Ascending aorta (tissue), 2 donors: ENCODE results near the gene MAPK13. TPM values are rescaled to one million over a fixed set of nuclear protein-coding genes. Genes with fewer than 3 reads are reported as not detected.
"Not testable (repeated sequence)": the region's sequence is repeated elsewhere in the genome, so short reads cannot be mapped to it uniquely, and the experiment has no call there.

Source experiments
- DNase-seq, 2 donors: peaks; one replicate each; pipeline ENCODE4 v3.0.0-alpha.2; 2019; ENCODE audit warnings: low spot score in 2 of 2
- H3K27ac ChIP-seq, 2 donors: fragments of 200-600 bp; sonication (generic); one replicate each; pipeline ENCODE4 v1.5.1; 2016 to 2017; ENCODE audit warnings: mild to moderate bottlenecking in 1 of 2
- H3K27me3 ChIP-seq: fragments of 200-600 bp; sonication (generic); one replicate; pipeline ENCODE4 v1.5.1; 2017
- H3K36me3 ChIP-seq, 2 donors: fragments of 200-600 bp; sonication (generic); one replicate each; pipeline ENCODE4 v1.5.1; 2016
- H3K4me1 ChIP-seq, 2 donors: fragments of 200-600 bp; sonication (generic); one replicate each; pipeline ENCODE4 v1.5.1; 2016 to 2017; ENCODE audit warnings: mild to moderate bottlenecking in 1 of 2
- H3K4me3 ChIP-seq, 2 donors: fragments of 200-600 bp; sonication (generic); one replicate each; pipeline ENCODE4 v1.5.1; 2016 to 2017; ENCODE audit warnings: mild to moderate bottlenecking in 1 of 2
- H3K9me3 ChIP-seq, 2 donors: fragments of 200-600 bp; sonication (generic); one replicate each; pipeline ENCODE4 v1.5.1; 2016
- intact Hi-C: fragments of 100-400 bp; cut with DNase I; formaldehyde crosslinking; loops from one replicate; pipeline ENCODE4 v1.15.1; 2023
- total RNA-seq: library from RNA; depleted of rRNA; stranded (reverse); fragments of >200 nt; gene quantifications from one replicate; pipeline ENCODE4 v1.1.0, GENCODE V29; 2016
- TF ChIP-seq, protein P1 (sequence below), 3 experiments: fragments of 200-600 bp in 2 of 3; fragments of 450-650 bp in 1 of 3; sonication (generic) in 2 of 3; IDR thresholded peaks; one replicate each; pipeline ENCODE4 v1.5.1; 2016 to 2019; ENCODE audit warnings: antibody characterized with exemption in 3 of 3, mild to moderate bottlenecking in 1 of 3, moderate library complexity in 1 of 3

The MAPK13 gene
- total RNA-seq, 1 donor from 2014 or later: 7.7 TPM

DNA sequence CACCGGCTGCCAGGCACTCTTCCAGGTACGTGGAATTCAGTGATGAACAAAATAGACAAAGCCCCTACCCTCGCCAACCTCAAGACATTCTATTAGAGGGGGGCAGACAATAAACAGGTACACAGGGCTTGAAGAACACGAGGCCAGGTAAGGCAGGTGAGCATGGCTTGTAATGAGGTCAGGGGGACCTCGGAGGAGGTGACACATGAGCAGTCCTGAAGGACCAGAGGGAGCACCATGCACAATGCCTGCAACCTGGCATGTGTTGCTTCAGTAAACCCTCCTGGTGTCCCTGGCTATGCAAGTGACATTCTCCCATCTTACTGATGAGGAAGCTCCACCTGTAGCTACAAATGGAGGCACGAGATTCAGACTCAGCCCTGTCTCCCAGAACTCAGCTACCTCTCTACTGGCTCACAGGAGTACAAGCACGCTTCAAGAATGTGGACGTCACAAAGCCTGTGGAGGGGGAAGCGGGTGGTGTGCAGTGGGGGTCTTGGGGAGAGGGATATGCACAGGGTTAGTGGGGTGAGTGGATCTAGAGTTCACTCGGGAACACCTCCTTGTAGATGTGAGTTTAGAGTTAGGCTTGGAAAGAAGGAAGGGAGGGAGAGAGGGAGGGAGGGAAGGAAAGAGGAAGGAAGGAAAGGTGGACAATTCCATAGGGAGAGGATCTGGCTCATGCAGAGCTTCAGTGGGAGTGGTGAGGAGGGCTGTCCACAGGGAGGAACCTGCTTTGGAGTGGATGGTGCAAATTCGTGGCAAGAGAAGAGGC lies 7.6 kb upstream of the MAPK13 start:
- TF ChIP-seq, protein P1, sequence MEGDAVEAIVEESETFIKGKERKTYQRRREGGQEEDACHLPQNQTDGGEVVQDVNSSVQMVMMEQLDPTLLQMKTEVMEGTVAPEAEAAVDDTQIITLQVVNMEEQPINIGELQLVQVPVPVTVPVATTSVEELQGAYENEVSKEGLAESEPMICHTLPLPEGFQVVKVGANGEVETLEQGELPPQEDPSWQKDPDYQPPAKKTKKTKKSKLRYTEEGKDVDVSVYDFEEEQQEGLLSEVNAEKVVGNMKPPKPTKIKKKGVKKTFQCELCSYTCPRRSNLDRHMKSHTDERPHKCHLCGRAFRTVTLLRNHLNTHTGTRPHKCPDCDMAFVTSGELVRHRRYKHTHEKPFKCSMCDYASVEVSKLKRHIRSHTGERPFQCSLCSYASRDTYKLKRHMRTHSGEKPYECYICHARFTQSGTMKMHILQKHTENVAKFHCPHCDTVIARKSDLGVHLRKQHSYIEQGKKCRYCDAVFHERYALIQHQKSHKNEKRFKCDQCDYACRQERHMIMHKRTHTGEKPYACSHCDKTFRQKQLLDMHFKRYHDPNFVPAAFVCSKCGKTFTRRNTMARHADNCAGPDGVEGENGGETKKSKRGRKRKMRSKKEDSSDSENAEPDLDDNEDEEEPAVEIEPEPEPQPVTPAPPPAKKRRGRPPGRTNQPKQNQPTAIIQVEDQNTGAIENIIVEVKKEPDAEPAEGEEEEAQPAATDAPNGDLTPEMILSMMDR (IDR thresholded peaks at IDR 0.05): no peak
- peak in 1 of 2 donors; percentile 58 for DNase-seq
- no peak overlapping the region for H3K4me3 ChIP-seq
- H3K36me3 ChIP-seq: no peaks in the 10 kb centered on the region
- no peaks in the 10 kb centered on the region for H3K9me3 ChIP-seq
- intact Hi-C loops: loop anchor here (1.0 to 5.0 kb wide), 2 partner anchors 74 to 240 kb away; partner anchors contain the start of gene BRPF3
- H3K27ac ChIP-seq: no peak overlapping the region
- peaks cover 0 to 4% of the 10 kb centered on the region in 2 donors for H3K4me1 ChIP-seq
- H3K27me3 ChIP-seq: no peaks in the 10 kb centered on the region

DNA sequence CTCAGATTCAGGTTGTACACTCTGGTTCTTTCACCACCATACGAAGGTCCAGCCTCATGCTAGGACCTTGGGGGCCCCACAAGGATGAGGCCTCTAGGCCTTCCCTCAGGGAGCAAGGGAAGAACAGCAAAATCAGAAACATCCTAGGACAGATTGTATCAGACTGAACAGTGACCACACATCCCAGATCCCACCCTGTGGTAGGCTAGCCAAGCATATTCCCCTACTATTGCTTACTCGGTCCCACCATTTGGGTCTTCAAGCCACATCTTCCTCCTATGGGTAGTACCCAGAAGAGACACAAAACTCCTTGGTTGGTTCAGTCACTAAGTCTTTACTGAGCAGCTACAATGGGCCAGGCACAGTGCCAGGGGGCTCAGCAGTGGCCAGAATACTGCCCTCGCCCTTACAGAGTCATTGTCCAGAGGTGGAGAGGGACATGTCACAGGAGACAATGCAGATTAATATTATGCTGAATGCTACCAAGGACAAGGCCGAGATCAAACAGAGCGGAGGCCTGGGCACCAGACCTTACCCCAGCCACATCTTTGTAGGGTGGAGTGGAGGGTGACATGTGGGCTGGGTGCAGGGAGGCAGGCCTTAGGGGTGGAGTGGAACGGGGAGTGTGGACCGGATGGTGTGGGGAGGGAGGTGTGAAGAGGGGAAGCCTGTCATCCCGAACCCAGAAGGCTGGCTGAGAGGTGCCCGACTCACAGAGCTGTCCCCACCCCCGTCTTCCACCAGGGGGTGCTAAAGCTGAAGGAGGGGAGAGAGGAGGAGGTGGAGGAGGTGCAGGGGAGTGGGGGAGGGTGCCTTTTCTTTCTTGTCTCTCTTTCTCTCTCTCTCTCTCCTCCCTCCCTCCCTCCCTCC lies 6.8 kb upstream of the MAPK13 start:
- Histone ChIP-seq H3K4me1 (peaks cover 0 to 4% of the 10 kb centered on the region in 2 donors), H3K36me3 (no peaks in the 10 kb centered on the region), H3K9me3 (no peaks in the 10 kb centered on the region), H3K27me3 (no peaks in the 10 kb centered on the region), H3K27ac (no peak overlapping the region), H3K4me3 (no peak overlapping the region)
- intact Hi-C loops: loop anchor here (1.0 to 5.0 kb wide), 2 partner anchors 73 to 239 kb away; partner anchors contain the start of gene BRPF3
- TF ChIP-seq, protein P1 (IDR thresholded peaks at IDR 0.05): peak; percentile 68 to 75 (median 72)
- DNase-seq: peak; percentile 50 to 90

DNA sequence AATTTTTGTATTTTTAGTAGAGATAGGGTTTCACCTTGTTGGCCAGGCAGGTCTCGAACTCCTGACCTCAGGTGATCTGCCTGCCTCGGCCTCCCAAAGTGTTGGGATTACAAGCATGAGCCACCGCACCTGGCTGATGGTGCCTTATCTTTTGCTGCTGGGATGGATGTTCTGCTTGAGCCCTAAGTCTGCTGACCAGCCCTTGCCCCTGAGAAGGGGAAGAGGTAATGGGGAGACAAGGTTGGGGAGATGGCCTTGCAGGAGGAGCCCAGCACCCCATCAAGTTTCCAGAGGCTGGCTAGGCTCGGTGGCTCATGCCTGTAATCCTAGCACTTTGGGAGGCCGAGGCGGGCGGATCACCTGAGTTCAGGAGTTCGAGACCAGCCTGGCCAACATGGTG lies 6.0 kb upstream of the MAPK13 start:
- H3K27me3 ChIP-seq, H3K4me1 ChIP-seq, DNase-seq, H3K9me3 ChIP-seq, H3K27ac ChIP-seq, H3K4me3 ChIP-seq, H3K36me3 ChIP-seq: not testable (repeated sequence)
- intact Hi-C loops: loop anchor here (5.0 kb wide), 1 partner anchor 238 kb away; no protein-coding TSS in a partner anchor

DNA sequence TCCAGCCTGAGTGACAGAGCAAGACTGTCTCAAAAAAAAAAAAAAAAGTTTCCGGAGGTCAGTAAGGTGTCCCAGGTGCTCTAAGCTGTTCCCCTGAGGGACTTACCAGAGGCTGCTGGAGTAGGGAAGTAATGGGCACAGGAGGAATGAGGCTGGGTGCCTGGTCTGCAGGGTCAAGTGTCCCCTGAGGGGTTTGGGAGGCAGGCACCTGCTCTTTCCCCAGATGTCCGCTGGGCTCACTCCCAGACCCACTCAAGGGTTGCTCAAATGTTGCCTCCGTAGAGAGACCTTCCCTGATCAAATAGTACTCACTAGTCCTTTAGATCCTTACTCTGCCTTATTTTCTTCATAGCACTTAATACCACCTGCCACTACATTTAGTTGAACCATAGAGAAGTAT lies 5.4 kb upstream of the MAPK13 start:
- H3K36me3 ChIP-seq: no peaks in the 10 kb centered on the region
- H3K27ac ChIP-seq: no peak overlapping the region
- DNase-seq: no peak
- intact Hi-C loops: loop anchor here (5.0 kb wide), 1 partner anchor 237 kb away; no protein-coding TSS in a partner anchor
- TF ChIP-seq, protein P1 (IDR thresholded peaks at IDR 0.05): no peak
- H3K27me3 ChIP-seq: no peaks in the 10 kb centered on the region
- H3K9me3 ChIP-seq: no peaks in the 10 kb centered on the region
- no peak overlapping the region for H3K4me3 ChIP-seq
- peaks cover 0 to 5% of the 10 kb centered on the region in 2 donors for H3K4me1 ChIP-seq

DNA sequence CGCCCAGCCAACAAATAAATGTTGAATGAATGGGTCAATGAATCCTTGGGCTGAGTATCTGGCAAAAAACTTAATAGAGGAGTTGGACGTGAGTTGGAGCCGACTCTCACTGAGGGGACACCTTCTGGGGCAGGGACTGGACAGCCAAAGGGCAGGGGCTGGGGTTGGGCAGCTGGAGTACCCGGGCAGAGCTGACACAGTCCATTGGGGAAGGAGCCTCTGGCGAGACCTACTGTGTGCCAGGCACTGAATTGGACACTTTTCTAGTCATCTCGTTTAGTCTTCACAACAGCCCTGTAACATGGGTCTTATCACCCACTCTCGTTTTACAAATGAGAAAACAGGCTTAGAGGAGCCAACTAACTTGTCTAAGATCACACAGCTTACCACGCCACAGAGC lies 4.7 kb upstream of the MAPK13 start:
- H3K27me3 ChIP-seq: no peaks in the 10 kb centered on the region
- no peaks in the 10 kb centered on the region for H3K9me3 ChIP-seq
- H3K4me3 ChIP-seq: no peak overlapping the region
- H3K36me3 ChIP-seq: no peaks in the 10 kb centered on the region
- no peak overlapping the region for H3K27ac ChIP-seq
- TF ChIP-seq, protein P1 (IDR thresholded peaks at IDR 0.05): no peak
- intact Hi-C loops: no loop called here
- DNase-seq: no peak
- peaks cover 0 to 8% of the 10 kb centered on the region in 2 donors for H3K4me1 ChIP-seq
